ENCODE data around the gene NFYA. TPM values are rescaled to one million over a fixed set of nuclear protein-coding genes. Genes with fewer than 3 reads are reported as not detected.

The NFYA gene
- total and polyA plus RNA-seq, 2 of the 4 experiments (the other 2 are of a cell fraction), result 10.9 to 28.5 TPM

DNA sequence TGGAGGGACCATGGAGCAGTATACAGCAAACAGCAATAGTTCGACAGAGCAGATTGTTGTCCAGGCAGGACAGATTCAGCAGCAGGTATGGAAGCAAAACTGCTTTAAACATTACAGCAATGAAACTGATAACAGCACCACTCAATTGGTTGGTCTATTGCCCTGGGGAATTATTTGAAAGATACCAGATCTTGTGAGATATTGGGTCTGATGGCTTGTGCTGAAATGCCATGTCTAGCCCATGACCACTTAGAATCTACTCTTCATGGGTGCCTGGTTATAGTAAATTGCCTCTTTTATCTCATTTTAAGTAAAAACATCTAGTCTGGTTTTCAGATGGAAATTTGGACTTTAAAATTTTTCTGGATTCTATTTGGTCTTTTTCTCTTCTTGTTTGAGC, 6.3 kb downstream of the NFYA start:
- Histone ChIP-seq H2BK15ac (ENCODE audit: low read depth, low read length) (no peak overlapping the region), H4K20me1 (ENCODE audit: insufficient read depth, low read length) (peaks cover 4% of the 10 kb centered on the region; the same call in 1 of the 2 replicates), H3K36me3 (ENCODE audit: control insufficient read depth, insufficient read depth, low read length) (peaks cover 11% of the 10 kb centered on the region), H4K91ac (ENCODE audit: insufficient read depth, low read depth, low read length) (no peak overlapping the region), H3K79me1 (ENCODE audit: low read depth in 1 of 2, low read length in 2 of 2) (peaks cover 30 to 33% of the 10 kb centered on the region in 2 experiments), H2BK5ac (ENCODE audit: low read depth, low read length, poor library complexity, severe bottlenecking) (no peak overlapping the region), H3K14ac (replicated peaks; ENCODE audit: low read depth, low read length) (no peak overlapping the region), H3K4me2 (ENCODE audit: low read depth, low read length) (no peak overlapping the region), H3K9me3 (ENCODE audit: control insufficient read depth, insufficient read depth, low read length) (no peaks in the 10 kb centered on the region), H3K4me1 (ENCODE audit: control insufficient read depth, insufficient read depth, low read length) (peaks cover 3% of the 10 kb centered on the region), H3K56ac (ENCODE audit: extremely low read depth, insufficient read depth, low read length) (no peak overlapping the region), H2BK120ac (ENCODE audit: low read depth, low read length) (no peak overlapping the region), H3K9ac (ENCODE audit: low read depth, low read length) (no peak overlapping the region), H3K27ac (ENCODE audit: insufficient read depth, low read length) (no peak overlapping the region), H4K8ac (ENCODE audit: low read depth in 2 of 2, low read length in 2 of 2) (no peak overlapping the region), H3K27me3 (ENCODE audit: control insufficient read depth, insufficient read depth, low read length) (no peaks in the 10 kb centered on the region), H2AFZ (replicated peaks; ENCODE audit: low read length, poor library complexity) (no peak overlapping the region), H3K18ac (ENCODE audit: low read depth, low read length) (no peak overlapping the region), H3K23ac (ENCODE audit: low read depth, low read length) (no peak overlapping the region), H3K9me1 (ENCODE audit: insufficient read depth, low read length) (peaks cover 6% of the 10 kb centered on the region), H4K5ac (ENCODE audit: low read depth, low read length) (no peak overlapping the region), H3K4me3 (ENCODE audit: insufficient read depth, low read depth, low read length) (no peak overlapping the region), H2AK5ac (ENCODE audit: low read depth, low read length) (no peak overlapping the region), H2BK20ac (ENCODE audit: low read depth, low read length) (no peak overlapping the region), H2AK9ac (replicated peaks; ENCODE audit: low read depth, low read length, poor library complexity) (no peak overlapping the region), H3K4ac (ENCODE audit: low read depth, low read length) (no peak overlapping the region)
- TF ChIP-seq, protein P1, sequence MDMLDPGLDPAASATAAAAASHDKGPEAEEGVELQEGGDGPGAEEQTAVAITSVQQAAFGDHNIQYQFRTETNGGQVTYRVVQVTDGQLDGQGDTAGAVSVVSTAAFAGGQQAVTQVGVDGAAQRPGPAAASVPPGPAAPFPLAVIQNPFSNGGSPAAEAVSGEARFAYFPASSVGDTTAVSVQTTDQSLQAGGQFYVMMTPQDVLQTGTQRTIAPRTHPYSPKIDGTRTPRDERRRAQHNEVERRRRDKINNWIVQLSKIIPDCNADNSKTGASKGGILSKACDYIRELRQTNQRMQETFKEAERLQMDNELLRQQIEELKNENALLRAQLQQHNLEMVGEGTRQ (IDR thresholded peaks at IDR 0.05; ENCODE audit: low read depth, low read length), result no peak
- TF ChIP-seq, protein P2, sequence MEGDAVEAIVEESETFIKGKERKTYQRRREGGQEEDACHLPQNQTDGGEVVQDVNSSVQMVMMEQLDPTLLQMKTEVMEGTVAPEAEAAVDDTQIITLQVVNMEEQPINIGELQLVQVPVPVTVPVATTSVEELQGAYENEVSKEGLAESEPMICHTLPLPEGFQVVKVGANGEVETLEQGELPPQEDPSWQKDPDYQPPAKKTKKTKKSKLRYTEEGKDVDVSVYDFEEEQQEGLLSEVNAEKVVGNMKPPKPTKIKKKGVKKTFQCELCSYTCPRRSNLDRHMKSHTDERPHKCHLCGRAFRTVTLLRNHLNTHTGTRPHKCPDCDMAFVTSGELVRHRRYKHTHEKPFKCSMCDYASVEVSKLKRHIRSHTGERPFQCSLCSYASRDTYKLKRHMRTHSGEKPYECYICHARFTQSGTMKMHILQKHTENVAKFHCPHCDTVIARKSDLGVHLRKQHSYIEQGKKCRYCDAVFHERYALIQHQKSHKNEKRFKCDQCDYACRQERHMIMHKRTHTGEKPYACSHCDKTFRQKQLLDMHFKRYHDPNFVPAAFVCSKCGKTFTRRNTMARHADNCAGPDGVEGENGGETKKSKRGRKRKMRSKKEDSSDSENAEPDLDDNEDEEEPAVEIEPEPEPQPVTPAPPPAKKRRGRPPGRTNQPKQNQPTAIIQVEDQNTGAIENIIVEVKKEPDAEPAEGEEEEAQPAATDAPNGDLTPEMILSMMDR (conservative IDR thresholded peaks at IDR 0.05; ENCODE audit: low read depth, low read length), result no peak
- TF ChIP-seq MAFK (IDR thresholded peaks at IDR 0.05; ENCODE audit: low read depth, low read length), result no peak
- no peak for TF ChIP-seq MXI1 (IDR thresholded peaks at IDR 0.05; ENCODE audit: borderline replicate concordance, low read depth, low read length)
- TF ChIP-seq CHD1 (IDR thresholded peaks at IDR 0.05; ENCODE audit: low read depth, low read length), result no peak
- TF ChIP-seq NFE2L2 (IDR thresholded peaks at IDR 0.05; ENCODE audit: low read depth, low read length), result no peak
- TF ChIP-seq POLR2A (IDR thresholded peaks at IDR 0.05; ENCODE audit: low read depth, low read length), result no peak
- TF ChIP-seq, protein P3, sequence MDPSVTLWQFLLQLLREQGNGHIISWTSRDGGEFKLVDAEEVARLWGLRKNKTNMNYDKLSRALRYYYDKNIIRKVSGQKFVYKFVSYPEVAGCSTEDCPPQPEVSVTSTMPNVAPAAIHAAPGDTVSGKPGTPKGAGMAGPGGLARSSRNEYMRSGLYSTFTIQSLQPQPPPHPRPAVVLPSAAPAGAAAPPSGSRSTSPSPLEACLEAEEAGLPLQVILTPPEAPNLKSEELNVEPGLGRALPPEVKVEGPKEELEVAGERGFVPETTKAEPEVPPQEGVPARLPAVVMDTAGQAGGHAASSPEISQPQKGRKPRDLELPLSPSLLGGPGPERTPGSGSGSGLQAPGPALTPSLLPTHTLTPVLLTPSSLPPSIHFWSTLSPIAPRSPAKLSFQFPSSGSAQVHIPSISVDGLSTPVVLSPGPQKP (IDR thresholded peaks at IDR 0.05; ENCODE audit: borderline replicate concordance, low read depth, low read length), result no peak
- no peak for TF ChIP-seq MAZ (IDR thresholded peaks at IDR 0.05; ENCODE audit: borderline replicate concordance, low read depth, low read length)
- TF ChIP-seq CEBPB (IDR thresholded peaks at IDR 0.05; ENCODE audit: low read depth, low read length), result no peak
- TF ChIP-seq SMC3 (IDR thresholded peaks at IDR 0.05; ENCODE audit: low read depth, low read length), result no peak
- ATAC-seq (ENCODE audit: low read depth) (no peak), DNase-seq (no peak)
- POLR2A ChIA-PET (ENCODE audit: unreplicated experiment), result no interaction called here
- in situ Hi-C loops (cut with MboI; ENCODE audit: low sequenced_read_pairs), result no loop called here
- WGBS, 2 experiments (ENCODE audit: extremely low coverage in 2 of 2, insufficient read length in 1 of 2), result 100% methylated on average over 1 of the region's 1 CpG; no CpG with 5 or more reads in 1 of the 2 experiments
- intact Hi-C loops (cut with micrococcal nuclease), result no loop called here
- CTCF ChIA-PET, result no interaction called here
- dilution Hi-C loops (cut with HindIII; ENCODE audit: low sequenced_read_pairs, unreplicated experiment), result no loop called here
- no TSS peak for BruUV-seq (replicated peaks)

All from IMR-90 (cell line).